CD4-positive, alpha-beta T cell (primary cell): Measurements from ENCODE around the gene NNT. TPM values are rescaled to one million over a fixed set of nuclear protein-coding genes. Genes with fewer than 3 reads are reported as not detected.

Experiments used
- ATAC-seq: fragments of 200-7000 bp; cut with Tn5 transposase; one replicate; pipeline ENCODE4 v1.10.0; 2022; ENCODE audit warnings: mild to moderate bottlenecking; ENCODE audit not compliant: poor library complexity
- CTCF ChIA-PET: fragments of 350-600 bp; sonication (Branson Sonifier 250); formaldehyde crosslinking; loops from one replicate; lab custom pipeline; 2021; ENCODE audit warnings: antibody characterized with exemption, inconsistent platforms; lab: Charles Lee
- POLR2A ChIA-PET: fragments of 350-600 bp; sonication (Branson Sonifier 250); formaldehyde crosslinking; loops from one replicate; lab custom pipeline; 2021; ENCODE audit warnings: antibody characterized with exemption, inconsistent platforms; lab: Charles Lee
- DNase-seq, 14 experiments: peaks; one replicate each; pipeline ENCODE4 v3.0.0-alpha.2; 2013 to 2020; ENCODE audit warnings: mixed read lengths in 2 of 14
- H3K27ac ChIP-seq, 2 donors: one replicate each; pipeline versions ENCODE4 v1.5.1 to v1.7.0; 2013; ENCODE audit warnings: low read length in 2 of 2, low read depth in 1 of 2, mild to moderate bottlenecking in 1 of 2
- H3K27me3 ChIP-seq, 2 experiments: 1 replicate in 1 of 2; 2 replicates in 1 of 2; pipeline versions ENCODE4 v1.6.1 to v1.7.0; 2013; ENCODE audit warnings: low read length in 2 of 2, control low read depth in 1 of 2, mild to moderate bottlenecking in 1 of 2, moderate library complexity in 1 of 2; ENCODE audit not compliant: insufficient read depth in 2 of 2, control insufficient read depth in 1 of 2
- H3K36me3 ChIP-seq: one replicate; pipeline ENCODE4 v1.6.1; 2013; ENCODE audit warnings: low read length, control low read depth; ENCODE audit not compliant: insufficient read depth
- H3K4me1 ChIP-seq: one replicate; pipeline ENCODE4 v1.6.1; 2013; ENCODE audit warnings: low read length, control low read depth; ENCODE audit not compliant: insufficient read depth
- H3K4me3 ChIP-seq: one replicate; pipeline ENCODE4 v1.5.1; 2013; ENCODE audit warnings: mild to moderate bottlenecking, low read length, moderate library complexity
- H3K9me3 ChIP-seq, 2 experiments: 1 replicate in 1 of 2; 2 replicates in 1 of 2; pipeline versions ENCODE4 v1.6.1 to v1.7.0; 2013; ENCODE audit warnings: low read length in 2 of 2, mild to moderate bottlenecking in 2 of 2, control low read depth in 1 of 2, moderate library complexity in 1 of 2; ENCODE audit not compliant: control insufficient read depth in 1 of 2, insufficient read depth in 1 of 2
- H3K27ac Mint-ChIP-seq: one replicate; pipeline ENCODE4 v1.8.0; 2020; ENCODE audit warnings: mixed read lengths
- H3K27me3 Mint-ChIP-seq: one replicate; pipeline ENCODE4 v1.8.0; 2021; ENCODE audit warnings: mixed read lengths
- H3K36me3 Mint-ChIP-seq: one replicate; pipeline ENCODE4 v1.8.0; 2021; ENCODE audit warnings: low read depth, mixed read lengths
- H3K4me1 Mint-ChIP-seq: one replicate; pipeline ENCODE4 v1.8.0; 2021; ENCODE audit warnings: low read depth, mixed read lengths
- H3K4me3 Mint-ChIP-seq: one replicate; pipeline ENCODE4 v1.8.0; 2020; ENCODE audit warnings: mild to moderate bottlenecking, mixed read lengths
- H3K9me3 Mint-ChIP-seq: one replicate; pipeline ENCODE4 v1.8.0; 2020; ENCODE audit warnings: mixed read lengths
- intact Hi-C, 2 experiments: fragments of 100-400 bp; cut with DNase I in 1 of 2; cut with micrococcal nuclease in 1 of 2; formaldehyde crosslinking; loops; one replicate each; pipeline versions ENCODE4 v1.15.1 to v1.9.0; 2023 to 2025; cut with DNase I, micrococcal nuclease
- total RNA-seq, 174 experiments: library from RNA in 2 of 174; stranded (reverse) in 2 of 174; gene quantifications; one replicate each; pipeline ENCODE4 v1.2.3 and lab custom pipeline; 2021 to 2026
- TF ChIP-seq, protein P1 (sequence below): fragments of 200-600 bp; IDR thresholded peaks from one replicate; pipeline ENCODE4 v1.8.0; 2022; ENCODE audit warnings: antibody characterized with exemption, mild to moderate bottlenecking

The NNT gene
- total RNA-seq, 2 experiments from 2014 or later, result 22.3 to 23.5 TPM

GRCh38 chr5:43691275-43691674 is 88.3 kb downstream of the NNT start:
- TF ChIP-seq, protein P1, sequence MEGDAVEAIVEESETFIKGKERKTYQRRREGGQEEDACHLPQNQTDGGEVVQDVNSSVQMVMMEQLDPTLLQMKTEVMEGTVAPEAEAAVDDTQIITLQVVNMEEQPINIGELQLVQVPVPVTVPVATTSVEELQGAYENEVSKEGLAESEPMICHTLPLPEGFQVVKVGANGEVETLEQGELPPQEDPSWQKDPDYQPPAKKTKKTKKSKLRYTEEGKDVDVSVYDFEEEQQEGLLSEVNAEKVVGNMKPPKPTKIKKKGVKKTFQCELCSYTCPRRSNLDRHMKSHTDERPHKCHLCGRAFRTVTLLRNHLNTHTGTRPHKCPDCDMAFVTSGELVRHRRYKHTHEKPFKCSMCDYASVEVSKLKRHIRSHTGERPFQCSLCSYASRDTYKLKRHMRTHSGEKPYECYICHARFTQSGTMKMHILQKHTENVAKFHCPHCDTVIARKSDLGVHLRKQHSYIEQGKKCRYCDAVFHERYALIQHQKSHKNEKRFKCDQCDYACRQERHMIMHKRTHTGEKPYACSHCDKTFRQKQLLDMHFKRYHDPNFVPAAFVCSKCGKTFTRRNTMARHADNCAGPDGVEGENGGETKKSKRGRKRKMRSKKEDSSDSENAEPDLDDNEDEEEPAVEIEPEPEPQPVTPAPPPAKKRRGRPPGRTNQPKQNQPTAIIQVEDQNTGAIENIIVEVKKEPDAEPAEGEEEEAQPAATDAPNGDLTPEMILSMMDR, result no peak
- H3K4me3 Mint-ChIP-seq, result no peak overlapping the region
- intact Hi-C loops, result no loop called here
- Histone ChIP-seq H3K27me3 (no peaks in the 10 kb centered on the region), H3K36me3 (peaks cover 26% of the 10 kb centered on the region), H3K4me3 (no peak overlapping the region), H3K9me3 (peaks cover 2 to 5% of the 10 kb centered on the region in 2 experiments), H3K27ac (no peak overlapping the region), H3K4me1 (no peaks in the 10 kb centered on the region)
- DNase-seq (no peak), ATAC-seq (no peak)
- H3K36me3 Mint-ChIP-seq, result peaks cover 93% of the 10 kb centered on the region
- H3K9me3 Mint-ChIP-seq, result peaks cover 12% of the 10 kb centered on the region
- peaks cover 15% of the 10 kb centered on the region for H3K4me1 Mint-ChIP-seq
- H3K27ac Mint-ChIP-seq, result no peak overlapping the region
- H3K27me3 Mint-ChIP-seq, result no peaks in the 10 kb centered on the region
- ChIA-PET POLR2A (no interaction called here), CTCF (no interaction called here)

DNA sequence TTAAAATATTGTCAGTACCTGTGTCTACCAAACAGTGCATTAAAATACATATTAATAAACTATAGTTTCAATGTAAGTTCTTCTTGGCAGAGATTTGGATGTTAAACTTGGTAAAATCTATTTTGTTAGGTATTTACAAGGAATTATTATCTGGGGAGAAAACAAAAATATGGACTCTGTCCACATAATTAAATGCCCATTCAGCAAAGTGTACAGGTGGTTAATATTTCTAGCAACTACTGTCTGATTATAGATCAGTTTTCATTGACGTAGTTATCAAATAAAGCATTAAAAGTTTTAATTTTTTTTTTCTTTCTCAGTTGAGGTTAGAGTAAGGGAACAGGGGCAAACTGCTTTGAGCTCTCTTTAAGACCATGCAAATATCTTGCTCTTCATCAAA is 88.9 kb downstream of the NNT start:
- peaks cover 15% of the 10 kb centered on the region for H3K4me1 Mint-ChIP-seq
- no peak for ATAC-seq
- no peaks in the 10 kb centered on the region for H3K27me3 Mint-ChIP-seq
- Histone ChIP-seq H3K27me3 (no peaks in the 10 kb centered on the region), H3K4me3 (no peak overlapping the region), H3K27ac (no peak overlapping the region), H3K36me3 (peaks cover 31% of the 10 kb centered on the region), H3K9me3 (peaks cover 5 to 7% of the 10 kb centered on the region in 2 experiments), H3K4me1 (no peaks in the 10 kb centered on the region)
- POLR2A ChIA-PET, result no interaction called here
- no peak for DNase-seq
- TF ChIP-seq, protein P1, result no peak
- intact Hi-C loops, result no loop called here
- H3K4me3 Mint-ChIP-seq, result no peak overlapping the region
- CTCF ChIA-PET, result no interaction called here
- H3K27ac Mint-ChIP-seq, result no peak overlapping the region
- H3K36me3 Mint-ChIP-seq, result peaks cover 97% of the 10 kb centered on the region
- peaks cover 12% of the 10 kb centered on the region for H3K9me3 Mint-ChIP-seq

DNA sequence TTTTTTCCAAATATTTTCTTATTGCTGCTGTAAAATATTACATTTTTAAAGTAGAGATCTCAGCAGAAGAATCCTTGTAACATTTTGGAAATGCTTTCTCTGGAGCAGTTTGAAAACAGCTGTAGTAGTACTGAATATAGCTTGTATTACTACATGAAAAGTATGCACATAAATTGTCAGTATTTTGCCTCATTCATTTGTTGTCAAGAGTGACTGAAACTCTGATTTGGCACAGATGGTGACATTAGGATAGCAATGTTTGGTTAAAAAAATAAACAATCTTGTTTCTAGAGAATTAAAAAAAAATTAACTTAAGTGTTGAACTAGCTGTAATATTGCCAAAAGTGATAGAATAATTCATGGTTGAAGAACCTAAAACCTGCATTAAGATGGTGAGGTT is 90.4 kb downstream of the NNT start:
- peaks cover 9% of the 10 kb centered on the region for H3K9me3 Mint-ChIP-seq
- intact Hi-C loops, result no loop called here
- ChIA-PET POLR2A (no interaction called here), CTCF (no interaction called here)
- no peak overlapping the region for H3K4me3 Mint-ChIP-seq
- no peaks in the 10 kb centered on the region for H3K4me1 ChIP-seq
- peaks cover 5 to 7% of the 10 kb centered on the region in 2 experiments for H3K9me3 ChIP-seq
- H3K36me3 Mint-ChIP-seq, result peaks cover 95% of the 10 kb centered on the region
- no peak overlapping the region for H3K4me3 ChIP-seq
- peaks cover 23% of the 10 kb centered on the region for H3K4me1 Mint-ChIP-seq
- H3K27ac ChIP-seq, result no peak overlapping the region
- TF ChIP-seq, protein P1, result no peak
- H3K27ac Mint-ChIP-seq, result no peak overlapping the region
- H3K27me3 ChIP-seq, result no peaks in the 10 kb centered on the region
- no peak for ATAC-seq
- H3K27me3 Mint-ChIP-seq, result no peaks in the 10 kb centered on the region
- DNase-seq, result no peak
- H3K36me3 ChIP-seq, result peaks cover 28% of the 10 kb centered on the region
